NT2/D1 (cell line): Measurements from ENCODE around the gene CD59.

Experiments used
- SUZ12 ChIP-seq: IDR thresholded peaks from 2 replicates; pipeline ENCODE4 v1.6.1; 2011; ENCODE audit not compliant: insufficient read length, insufficient read depth; ENCODE audit errors: extremely low read depth
- YY1 ChIP-seq: IDR thresholded peaks from 2 replicates; pipeline ENCODE4 v1.6.1; 2011; ENCODE audit not compliant: insufficient read length, insufficient read depth
- ZNF274 ChIP-seq: IDR thresholded peaks from 2 replicates; pipeline ENCODE4 v1.6.1; 2011; ENCODE audit warnings: mild to moderate bottlenecking, low read depth, low read length

GRCh38 chr11:33733980-33734379 is 2.2 kb downstream of the CD59 start:
- TF ChIP-seq YY1 (no peak), SUZ12 (no peak), ZNF274 (no peak)
